ENCODE data around the gene TSHZ1.
A peak's percentile ranks its signal among the peaks of the same experiment; 100 is the strongest.

TSHZ1 gene

DNA sequence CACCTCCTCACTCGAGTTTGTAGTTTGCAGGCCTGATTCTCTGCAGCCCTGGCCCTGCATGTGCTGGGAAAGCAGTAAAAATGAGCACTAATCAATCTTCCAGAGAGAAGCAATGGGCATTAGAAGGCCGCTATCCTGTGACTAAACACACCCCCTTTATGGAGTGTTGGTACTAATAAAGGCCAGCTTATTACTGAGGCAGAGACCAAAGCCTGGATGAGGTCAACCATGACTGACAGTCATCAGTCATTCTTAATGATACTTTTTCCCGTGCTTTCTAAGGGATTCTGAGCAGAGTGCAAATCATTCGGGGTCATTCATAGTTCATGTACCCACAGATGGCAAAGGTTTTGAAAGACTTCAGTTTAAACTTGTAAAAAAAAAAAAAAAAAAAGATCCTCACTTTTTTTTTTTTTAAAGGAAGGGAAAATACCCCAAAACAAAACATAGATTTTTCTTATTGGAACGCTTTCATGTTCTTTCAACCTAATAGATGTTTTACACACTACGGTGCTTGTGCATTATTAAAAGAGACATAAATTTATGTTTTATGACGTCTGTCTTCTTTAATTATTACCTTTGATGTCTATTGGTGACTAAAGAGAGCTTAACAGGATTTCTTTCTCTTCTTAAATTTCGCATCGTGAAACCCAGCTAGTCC lies 13.2 kb downstream of the TSHZ1 start:
- peak; percentile 50 for DNase-seq

DNA sequence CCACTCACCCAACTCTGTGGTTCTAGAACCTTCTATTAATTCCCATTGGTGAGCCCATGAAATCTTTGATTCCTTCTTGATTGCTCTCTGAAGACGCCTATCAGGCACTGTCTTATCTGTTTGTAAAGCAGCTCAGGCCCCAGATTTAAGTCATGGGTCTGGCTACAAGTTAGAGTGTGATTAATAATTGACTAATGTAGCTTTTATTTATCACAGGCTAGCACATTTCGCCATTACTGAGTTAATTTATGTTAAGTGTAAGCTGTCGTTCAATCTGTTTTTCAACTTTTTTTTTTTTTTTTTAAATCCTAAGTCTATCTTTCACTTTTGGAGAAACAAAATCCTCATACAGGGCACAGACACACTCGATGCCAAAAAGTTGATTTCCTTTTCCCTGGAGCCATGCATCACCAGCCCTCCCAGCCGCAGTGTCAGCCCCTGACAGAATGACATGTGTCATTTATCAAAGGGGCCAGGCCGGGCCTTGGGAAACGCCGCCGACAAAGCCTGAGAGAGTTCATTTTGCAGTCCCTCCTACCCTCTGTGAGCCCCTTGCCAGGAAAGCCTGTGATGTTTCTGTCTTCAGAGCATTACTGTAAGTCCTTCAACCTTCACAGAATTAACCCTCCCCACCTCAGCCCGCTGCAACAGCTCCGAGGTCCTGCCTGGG lies 15.8 kb downstream of the TSHZ1 start:
- DNase-seq, result no peak

DNA sequence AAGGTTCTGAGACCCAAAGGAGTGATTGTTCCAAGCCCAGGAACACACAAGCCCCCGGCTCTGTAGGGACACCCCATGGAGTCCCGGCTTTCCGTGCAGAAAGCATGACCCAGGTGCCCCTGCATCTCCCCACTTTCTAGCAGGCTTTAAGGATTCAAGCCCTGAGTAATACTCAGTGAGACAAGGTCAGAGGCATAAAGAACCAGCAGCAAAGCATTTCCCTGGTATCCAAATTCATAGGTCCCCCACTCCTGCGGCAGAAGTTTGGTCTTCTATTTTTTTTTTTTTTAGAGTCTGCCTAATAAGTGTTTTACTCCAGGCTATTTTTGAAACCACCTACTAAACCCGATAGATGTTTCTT lies 16.3 kb downstream of the TSHZ1 start:
- no peak for DNase-seq

DNA sequence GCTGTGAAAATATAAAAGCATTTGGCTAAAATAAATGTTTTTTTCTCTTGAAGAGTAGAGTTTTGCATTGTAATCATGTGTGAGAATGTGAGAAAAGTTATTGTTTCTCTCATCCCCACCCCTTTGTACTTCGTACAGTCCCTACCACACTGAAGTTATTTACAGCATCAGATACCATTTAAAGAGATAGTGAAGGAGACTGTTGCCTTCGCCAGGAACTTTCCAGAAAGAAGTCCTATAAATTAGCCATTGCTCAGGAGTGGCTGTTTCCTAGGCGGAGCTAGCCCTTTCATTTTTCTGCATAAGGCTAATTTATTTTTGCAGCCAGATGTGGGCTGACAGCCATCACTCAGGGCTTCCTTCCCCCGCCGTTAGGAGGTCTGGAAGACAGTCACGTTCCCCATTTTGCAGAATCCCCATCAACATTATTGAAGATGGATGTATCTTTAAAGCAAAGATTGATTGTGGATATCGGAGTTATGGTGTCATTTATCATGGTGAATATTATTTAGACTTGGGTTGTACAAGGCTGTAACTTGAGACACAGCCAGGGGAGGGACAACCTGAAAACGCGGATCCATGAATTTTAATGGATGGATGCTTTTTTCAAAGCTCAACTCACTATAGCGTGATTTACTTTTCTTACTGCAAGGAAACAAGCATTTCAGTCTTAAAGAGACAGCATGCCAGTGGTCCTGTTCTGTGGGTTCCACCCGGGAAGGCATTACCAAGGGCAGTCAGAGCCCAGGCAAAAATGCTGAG lies 17.1 kb downstream of the TSHZ1 start:
- no peak for DNase-seq

DNA sequence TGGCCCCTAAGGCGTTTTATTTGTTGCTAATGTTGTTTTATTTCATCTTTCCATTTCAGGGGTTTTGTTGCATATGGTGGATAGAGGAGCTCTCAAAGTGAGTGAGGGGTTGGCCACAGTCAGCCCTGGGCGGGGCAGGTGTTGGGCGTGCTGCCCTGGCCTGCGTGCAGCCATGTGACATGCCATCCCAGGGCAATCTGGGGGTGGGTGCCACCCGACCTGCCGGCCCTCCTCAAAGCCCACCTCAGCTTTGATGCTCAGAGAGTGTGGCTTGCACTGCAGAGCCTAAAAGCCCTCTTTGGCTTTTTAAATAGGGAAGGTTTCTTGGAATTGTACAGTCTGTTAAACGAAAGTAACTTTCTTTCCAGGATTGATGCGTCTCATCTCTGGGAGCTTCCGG lies 18.4 kb downstream of the TSHZ1 start:
- DNase-seq, result no peak

DNA sequence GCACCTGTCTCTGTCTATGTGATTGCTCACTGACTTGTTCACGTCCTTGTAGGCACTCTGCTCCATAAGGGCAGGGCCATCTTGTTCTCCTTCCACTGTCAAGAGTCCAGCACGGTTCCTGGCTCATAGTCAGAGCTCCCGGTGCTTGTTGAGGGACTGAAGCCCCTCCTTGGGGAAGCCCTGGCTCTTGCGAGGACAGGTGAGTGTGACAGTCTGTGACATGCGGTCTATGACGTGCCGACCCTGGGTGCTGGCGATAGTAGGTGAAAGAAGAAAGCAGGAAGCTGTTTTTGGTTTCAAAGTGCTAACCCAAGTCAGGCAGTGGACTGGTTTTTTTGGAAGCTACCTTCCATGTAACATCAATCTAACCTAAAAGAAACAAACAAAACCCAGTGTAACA lies 18.8 kb downstream of the TSHZ1 start:
- no peak for DNase-seq

DNA sequence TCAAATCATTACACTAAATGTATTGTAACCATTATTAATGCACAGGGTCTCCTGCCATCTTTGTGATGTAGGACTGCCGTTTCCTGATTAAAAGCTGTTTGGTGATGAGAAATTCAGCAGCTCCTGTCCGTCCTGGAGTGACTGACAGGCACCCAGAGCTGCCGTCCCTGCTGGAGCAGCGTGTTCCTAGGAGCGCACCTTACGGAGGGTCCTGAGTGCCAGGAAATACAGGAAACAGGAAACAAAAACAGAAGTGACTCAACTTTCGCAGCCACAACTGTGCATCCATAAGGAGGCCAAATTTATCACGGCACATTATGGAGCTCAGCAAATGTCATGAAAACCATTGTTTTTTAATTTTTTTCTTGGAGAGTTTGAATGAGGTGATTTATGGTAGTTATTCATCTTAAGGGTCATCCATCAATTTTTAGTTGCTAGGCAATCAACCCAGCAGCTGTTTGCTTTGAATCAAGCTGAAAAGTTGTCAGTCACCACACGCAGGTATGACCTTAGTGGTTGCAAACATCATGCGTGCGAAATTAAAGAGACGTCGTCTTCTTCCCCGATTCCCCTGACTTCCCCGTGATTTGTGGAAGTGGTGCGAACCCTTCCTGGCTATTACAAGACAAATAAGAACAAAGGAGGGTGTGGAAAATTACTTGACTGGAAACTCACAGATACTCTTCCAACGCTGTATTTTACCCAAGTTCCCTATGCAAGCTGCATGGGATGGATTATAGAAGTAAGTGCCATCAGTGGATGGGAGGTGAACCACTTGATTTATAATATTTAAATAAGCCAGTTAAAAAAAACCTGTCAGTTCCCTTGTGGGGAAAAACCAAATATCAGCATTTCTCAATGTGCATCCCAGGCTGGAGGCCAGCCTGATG lies 19.8 kb downstream of the TSHZ1 start:
- no peak for DNase-seq

DNA sequence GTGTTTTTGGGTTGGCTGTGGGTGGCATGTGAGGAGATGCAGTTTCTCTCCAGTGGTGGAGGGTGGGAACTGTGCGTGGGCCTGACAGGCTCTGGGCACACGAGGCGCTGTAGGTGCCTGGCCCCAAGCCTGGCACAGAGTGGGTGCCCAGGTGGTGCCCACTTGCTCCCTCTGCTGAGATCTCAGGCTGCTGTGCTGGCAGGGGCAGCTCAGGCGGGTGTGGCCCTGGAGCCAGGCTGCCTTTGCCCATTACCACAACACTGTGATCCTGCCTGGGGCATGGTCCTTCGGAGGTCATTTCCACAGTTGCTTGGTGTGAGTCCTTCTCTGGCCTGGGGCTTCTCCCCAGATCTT lies 20.4 kb downstream of the TSHZ1 start:
- no peak for DNase-seq

DNA sequence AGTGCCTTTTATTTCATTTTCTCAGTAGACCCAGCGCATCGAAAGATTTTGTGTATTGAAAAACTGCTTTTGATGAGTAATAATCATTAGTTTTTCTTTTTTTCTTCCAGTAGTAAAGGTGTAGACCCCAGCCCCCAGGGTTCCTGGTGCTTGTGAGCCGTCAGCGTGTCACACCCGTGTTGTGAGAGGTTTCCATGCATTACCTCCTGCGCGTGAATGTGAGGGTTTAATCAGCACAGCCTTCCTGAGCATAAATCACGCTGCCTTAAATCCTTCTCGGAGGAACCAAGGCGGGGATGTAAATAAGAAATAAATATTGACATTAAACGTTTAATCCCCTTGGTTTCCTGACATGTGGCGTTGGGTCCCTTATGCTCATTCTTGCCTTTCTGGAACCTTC lies 24.3 kb downstream of the TSHZ1 start:
- no peak for DNase-seq

DNA sequence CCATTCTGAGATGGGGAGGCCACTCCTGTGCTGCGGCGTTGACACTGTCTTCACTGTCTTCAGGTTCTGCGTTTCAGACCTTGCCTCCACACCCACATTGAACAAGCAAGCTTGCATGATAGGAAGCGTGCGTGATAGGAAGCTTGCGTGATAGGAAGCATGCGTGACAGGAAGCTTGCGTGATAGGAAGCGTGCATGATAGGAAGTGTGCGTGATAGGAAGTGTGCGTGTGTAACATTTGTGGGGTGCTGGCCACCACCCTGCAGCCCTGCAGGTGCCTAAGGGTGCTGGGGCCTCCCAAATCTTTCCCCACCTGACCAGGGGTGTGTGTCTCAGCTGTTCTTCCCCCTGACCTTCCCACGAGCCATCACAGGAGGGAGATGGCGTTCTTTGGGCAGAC lies 25.3 kb downstream of the TSHZ1 start:
- no peak for DNase-seq

DNA sequence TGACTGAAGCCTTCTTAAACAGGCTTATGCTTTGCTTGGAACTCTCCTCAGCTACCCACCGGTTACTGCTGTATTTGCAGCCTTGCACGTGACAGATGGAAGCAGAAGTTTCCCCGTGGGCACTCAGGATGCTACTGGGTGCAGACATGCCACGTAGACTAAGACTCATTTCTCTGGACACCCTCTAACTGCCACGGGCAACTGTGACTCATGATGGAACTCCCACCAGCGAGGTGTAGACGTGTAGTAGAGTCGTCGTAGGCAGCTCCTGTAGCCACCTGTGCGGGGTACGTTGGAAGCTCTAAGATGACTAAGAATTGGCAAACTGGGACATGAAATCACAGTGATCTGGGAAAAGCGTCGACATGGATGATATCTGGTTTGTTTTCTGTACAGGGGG lies 27.5 kb downstream of the TSHZ1 start:
- no peak for DNase-seq

DNA sequence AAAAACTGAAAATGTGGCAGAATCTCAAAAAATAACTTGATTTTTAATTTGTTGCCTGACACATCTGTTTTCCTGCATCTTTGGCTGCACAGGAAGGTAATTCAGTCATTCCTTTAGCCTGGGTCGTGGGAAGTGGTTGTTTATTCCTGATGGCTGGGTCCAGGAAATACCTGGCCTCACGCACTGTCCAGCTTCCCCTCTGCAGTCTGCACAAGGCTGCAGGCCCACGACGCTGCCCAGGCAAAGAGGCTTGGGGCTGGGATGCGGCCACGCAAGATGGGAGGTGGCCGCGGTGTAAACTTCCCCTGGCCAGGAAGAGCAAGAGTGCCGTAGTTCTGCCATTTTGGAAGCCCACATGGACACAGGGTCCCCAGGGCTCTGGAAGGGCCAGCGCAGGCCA lies 28.2 kb downstream of the TSHZ1 start:
- DNase-seq, result no peak

DNA sequence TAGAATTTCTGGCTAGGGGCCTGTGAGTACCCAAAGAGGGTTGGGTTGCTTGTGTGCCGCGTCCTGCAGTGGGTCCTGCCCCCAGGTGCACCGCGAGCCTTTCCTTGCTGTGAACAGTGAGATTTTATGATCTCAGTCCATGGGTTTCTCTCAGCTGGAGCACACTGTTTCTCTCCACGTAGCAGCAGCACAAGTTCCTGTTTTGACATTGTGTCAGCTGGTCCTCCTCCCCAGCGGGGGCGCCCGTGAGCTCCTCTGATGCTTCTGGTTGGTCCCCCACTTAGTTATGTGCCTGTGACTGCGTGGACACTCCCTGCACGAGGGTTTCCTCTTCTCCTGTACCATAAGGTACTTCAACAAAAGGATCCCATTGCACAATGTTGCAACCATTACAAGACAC lies 29.8 kb downstream of the TSHZ1 start:
- DNase-seq, result no peak

DNA sequence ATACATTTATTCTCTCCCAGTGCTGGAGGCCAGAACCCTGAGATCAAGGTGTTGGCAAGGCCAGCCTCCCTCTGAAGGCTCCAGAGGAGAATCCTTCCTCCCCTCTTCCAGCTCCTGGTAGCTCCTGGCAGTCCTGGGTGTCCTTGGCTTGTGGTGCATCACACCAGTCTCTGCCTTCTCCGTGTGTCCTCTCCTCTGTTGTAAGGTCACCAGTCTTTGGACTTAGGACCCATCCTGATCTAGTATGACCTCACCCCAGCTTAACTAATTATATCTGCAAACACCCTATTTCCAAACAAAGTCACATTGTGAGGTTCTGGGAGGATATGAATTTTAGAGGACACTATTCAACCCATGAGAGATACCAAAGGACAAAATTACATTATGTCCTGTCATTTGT lies 31.1 kb downstream of the TSHZ1 start:
- no peak for DNase-seq

DNA sequence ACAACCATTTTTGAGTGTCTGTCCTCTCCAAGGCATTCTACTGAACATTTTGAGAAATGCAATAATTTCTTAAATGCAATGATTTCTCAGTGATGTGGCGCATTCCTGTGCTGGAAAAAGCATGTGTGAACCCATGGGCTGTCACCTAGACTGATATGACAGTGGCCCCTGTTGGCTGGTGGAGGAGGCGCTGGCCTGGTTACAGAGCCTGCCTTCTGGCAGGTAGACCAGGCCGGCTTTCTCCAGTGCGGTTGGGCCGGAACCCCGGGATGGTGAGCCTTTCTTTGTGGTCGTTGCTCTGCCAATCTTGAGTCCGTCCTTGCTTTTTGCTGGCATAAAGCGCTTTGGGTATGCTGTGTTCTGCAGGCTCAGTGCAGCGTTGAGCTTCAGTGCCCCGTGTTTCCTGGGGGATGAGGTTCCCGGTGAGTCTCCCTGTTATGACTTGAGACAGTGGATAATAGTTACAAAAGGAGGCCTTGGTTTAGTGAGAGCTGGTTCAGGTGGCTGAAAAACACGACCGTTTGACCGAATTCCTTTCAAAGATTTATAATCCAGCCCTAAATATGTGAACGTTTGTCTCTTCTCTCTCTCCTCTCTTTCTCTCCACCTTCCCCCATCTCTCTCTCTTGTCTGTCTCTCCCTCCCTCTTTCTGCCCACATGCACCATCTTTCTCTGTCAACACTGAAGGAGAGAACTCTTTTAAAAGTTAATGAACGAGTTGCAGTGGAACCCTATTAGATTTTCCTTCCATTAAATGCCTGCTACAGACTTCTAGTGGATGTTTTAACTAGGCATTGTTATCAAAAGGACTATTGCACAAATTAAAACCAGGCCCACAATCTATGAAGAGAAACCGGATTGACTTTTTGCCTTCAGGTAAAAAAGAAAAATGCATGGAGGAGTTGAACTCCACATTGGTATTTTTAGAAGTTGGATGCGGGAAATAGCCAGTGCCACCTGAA lies 34.0 kb downstream of the TSHZ1 start:
- no peak for DNase-seq

DNA sequence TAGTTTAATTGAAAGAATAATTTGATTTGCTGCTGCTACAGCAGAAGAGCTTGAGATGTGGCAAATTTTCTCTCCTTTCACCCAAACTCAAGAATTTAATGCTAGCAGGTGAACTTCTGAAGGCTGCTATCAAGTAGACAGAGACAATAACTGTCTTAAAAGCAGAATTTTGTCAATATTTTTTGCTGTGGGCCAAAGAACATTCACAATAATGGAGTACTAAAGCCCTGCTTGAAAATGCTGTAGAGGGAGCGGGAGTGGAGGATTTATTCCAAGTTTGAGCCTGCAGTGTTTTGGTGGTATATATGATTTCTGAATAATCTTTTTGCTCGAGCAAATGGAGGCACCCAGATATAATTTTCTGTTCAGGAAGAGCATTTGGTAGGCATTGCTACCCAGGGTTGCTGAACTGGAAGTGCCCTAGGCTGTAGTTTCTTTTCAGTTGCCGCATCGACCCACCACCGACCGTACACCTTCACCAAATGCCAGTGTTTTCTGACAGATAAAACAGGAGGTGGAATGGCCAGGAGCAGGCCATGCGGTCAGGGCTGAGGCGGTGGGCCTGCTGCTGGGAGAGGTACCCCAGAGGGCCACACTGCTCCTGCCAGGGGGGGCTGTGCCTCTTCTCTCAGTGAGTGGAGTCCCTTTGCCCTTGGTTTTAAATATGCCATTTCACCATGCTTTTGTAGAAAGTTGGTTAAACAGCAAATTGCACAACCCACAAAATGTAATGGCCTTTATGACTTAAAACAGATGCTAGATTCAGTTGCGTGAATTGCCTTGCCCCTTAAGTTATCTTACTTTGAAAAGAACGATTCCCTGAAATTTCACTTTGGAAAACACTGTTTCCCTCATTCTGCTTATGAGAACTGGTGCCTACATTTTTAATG lies 36.4 kb downstream of the TSHZ1 start:
- no peak for DNase-seq

DNA sequence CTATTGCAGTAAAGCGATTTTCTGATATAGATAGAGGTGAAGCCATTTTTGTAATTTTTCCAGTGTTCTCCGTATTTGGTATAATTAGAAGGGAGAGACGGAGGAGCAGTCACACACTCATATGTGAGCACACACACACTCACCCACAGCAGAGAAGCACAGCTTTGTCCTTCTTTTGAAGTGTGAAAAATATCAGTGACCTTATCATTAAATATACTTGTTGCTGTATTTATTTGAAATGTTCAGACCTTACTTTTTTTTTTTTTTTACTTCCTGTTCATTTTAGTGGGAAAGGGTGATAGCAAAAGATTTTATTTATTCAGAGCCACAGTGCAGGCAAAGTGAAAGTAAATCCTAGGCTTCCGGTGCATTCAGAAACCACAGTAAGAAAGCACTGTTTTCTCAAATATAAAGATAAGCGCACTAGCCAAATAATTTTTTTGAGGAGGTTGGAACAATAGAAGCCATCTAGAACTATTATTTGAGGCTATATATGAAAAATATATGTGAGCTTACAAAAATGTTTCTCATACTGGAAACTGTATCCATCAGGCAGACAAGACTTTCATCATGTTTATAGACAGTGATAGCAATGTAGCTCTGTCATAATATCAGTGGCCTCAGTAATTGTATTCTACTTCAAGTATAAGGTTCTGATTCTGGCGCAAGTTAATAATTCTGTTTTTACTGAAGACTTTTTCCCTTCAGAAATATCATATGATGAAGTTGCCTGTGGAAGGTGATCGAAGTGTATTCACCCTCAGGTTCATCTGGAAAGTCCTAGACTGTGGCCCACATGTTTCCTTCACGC lies 37.2 kb downstream of the TSHZ1 start:
- DNase-seq, result no peak

DNA sequence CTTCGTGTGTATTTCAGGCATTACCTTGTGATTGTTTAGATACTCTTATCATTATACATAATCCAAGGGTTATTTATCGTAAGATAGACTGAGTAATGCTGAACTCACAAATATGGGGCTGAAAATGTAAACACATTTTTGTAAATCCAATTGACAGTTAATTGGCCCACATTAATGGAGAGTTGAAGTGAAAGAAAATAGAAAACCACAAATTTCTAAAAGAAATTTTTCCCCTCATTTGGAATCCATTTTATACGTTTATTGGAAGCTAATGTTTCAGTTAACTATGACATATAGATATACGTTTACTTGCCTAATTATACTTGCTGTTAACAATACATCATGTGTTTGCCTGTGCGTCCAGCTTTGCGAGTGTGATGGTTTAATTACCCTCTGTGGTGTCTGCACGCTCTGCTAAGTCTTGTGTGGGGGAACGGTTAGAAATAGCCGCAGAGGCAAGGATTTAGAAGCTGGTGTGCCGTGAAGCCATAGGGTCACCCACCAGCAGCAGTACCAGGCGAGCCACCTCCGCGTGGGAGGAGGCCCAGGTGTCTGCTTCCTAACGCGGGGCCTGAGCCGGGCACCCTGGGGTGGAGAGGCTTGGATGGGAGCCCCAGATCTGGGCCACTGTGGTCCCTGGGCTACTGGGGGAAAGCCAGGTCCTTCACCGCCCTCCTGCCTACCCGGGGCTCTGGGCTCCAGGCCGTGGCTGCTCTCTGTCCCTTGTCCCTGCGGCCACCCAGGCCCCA lies 38.0 kb downstream of the TSHZ1 start:
- no peak for DNase-seq

DNA sequence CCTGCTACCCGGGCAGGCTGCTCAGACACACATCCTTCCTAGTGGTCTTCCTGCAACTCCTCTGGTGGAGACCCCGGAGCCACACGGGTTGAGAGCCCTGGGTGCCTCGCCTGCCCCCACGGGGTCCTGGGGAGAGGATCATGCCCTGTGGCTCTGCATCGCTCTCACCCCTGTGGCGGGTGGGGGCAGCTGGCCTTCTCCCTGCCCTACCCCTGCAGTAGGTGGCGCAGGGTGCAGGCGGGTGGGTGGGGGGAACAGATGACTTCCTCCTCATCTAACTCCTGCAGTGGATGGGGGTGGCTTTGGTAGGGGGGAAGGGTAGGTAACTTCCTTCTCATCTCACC lies 38.5 kb downstream of the TSHZ1 start:
- DNase-seq, result no peak

All from NCI-H187 treated with DMSO at 0.1 percent for 48 hours (cell line).